Measurements from ENCODE around the gene KY.

Gene KY

GRCh38 chr3:134605556-134605955, 45.3 kb downstream of the KY start:
- no peaks in the 10 kb centered on the region for H4K20me1 ChIP-seq (ENCODE audit: control insufficient read depth, insufficient read depth, low read depth, low read length)
- no peaks in the 10 kb centered on the region for H3K36me3 ChIP-seq (ENCODE audit: control insufficient read depth, low read length)
- H3K27ac ChIP-seq (ENCODE audit: low read depth, low read length): no peak overlapping the region
- no peaks in the 10 kb centered on the region for H3F3A ChIP-seq (ENCODE audit: control insufficient read depth, insufficient read depth)
- H3K4me2 ChIP-seq (ENCODE audit: low read length): no peak overlapping the region
- peaks cover 6% of the 10 kb centered on the region for H3K4me1 ChIP-seq (ENCODE audit: control insufficient read depth, low read length)
- no peaks in the 10 kb centered on the region for H3K79me2 ChIP-seq (ENCODE audit: control insufficient read depth, low read length)
- TF ChIP-seq EZH2phosphoT487 (IDR thresholded peaks at IDR 0.05; ENCODE audit: borderline replicate concordance, low read length): no peak
- TF ChIP-seq CTCF (IDR thresholded peaks at IDR 0.05; ENCODE audit: low read depth, low read length, poor library complexity, severe bottlenecking): no peak
- H3K4me3 ChIP-seq (ENCODE audit: low read length): no peak overlapping the region
- H3K27me3 ChIP-seq (ENCODE audit: control insufficient read depth, low read length): peaks cover under 1% of the 10 kb centered on the region; the same call in 1 of the 2 replicates
- no peaks in the 10 kb centered on the region for H3K9me3 ChIP-seq (ENCODE audit: control insufficient read depth, insufficient read depth, low read length)
- H3K9me2 ChIP-seq (replicated peaks; ENCODE audit: control insufficient read depth, low read length): no peaks in the 10 kb centered on the region

- H3K4me1 ChIP-seq (ENCODE audit: control insufficient read depth, low read length): peaks cover 12% of the 10 kb centered on the region
- peaks cover 4% of the 10 kb centered on the region; the same call in 1 of the 2 replicates for H3K27me3 ChIP-seq (ENCODE audit: control insufficient read depth, low read length)
- TF ChIP-seq CTCF (IDR thresholded peaks at IDR 0.05; ENCODE audit: low read depth, low read length, poor library complexity, severe bottlenecking): no peak
- no peak for TF ChIP-seq EZH2phosphoT487 (IDR thresholded peaks at IDR 0.05; ENCODE audit: borderline replicate concordance, low read length)
- H3K36me3 ChIP-seq (ENCODE audit: control insufficient read depth, low read length): no peaks in the 10 kb centered on the region
- no peak overlapping the region for H3K27ac ChIP-seq (ENCODE audit: low read depth, low read length)
- H4K20me1 ChIP-seq (ENCODE audit: control insufficient read depth, insufficient read depth, low read depth, low read length): no peaks in the 10 kb centered on the region
- H3K4me3 ChIP-seq (ENCODE audit: low read length): no peak overlapping the region
- H3K79me2 ChIP-seq (ENCODE audit: control insufficient read depth, low read length): no peaks in the 10 kb centered on the region
- H3F3A ChIP-seq (ENCODE audit: control insufficient read depth, insufficient read depth): no peaks in the 10 kb centered on the region
- no peaks in the 10 kb centered on the region for H3K9me2 ChIP-seq (replicated peaks; ENCODE audit: control insufficient read depth, low read length)
- no peaks in the 10 kb centered on the region for H3K9me3 ChIP-seq (ENCODE audit: control insufficient read depth, insufficient read depth, low read length)
- H3K4me2 ChIP-seq (ENCODE audit: low read length): no peak overlapping the region
These were observed 46.9 kb downstream of the KY start for GRCh38 chr3:134603956-134604355.

- H3K9me2 ChIP-seq (replicated peaks; ENCODE audit: control insufficient read depth, low read length): no peaks in the 10 kb centered on the region
- no peaks in the 10 kb centered on the region for H3F3A ChIP-seq (ENCODE audit: control insufficient read depth, insufficient read depth)
- peaks cover 12% of the 10 kb centered on the region for H3K4me1 ChIP-seq (ENCODE audit: control insufficient read depth, low read length)
- no peak for TF ChIP-seq EZH2phosphoT487 (IDR thresholded peaks at IDR 0.05; ENCODE audit: borderline replicate concordance, low read length)
- TF ChIP-seq CTCF (IDR thresholded peaks at IDR 0.05; ENCODE audit: low read depth, low read length, poor library complexity, severe bottlenecking): no peak
- no peak overlapping the region for H3K4me2 ChIP-seq (ENCODE audit: low read length)
- no peaks in the 10 kb centered on the region for H3K36me3 ChIP-seq (ENCODE audit: control insufficient read depth, low read length)
- no peaks in the 10 kb centered on the region for H3K9me3 ChIP-seq (ENCODE audit: control insufficient read depth, insufficient read depth, low read length)
- no peaks in the 10 kb centered on the region for H3K79me2 ChIP-seq (ENCODE audit: control insufficient read depth, low read length)
- H3K27me3 ChIP-seq (ENCODE audit: control insufficient read depth, low read length): peaks cover 4% of the 10 kb centered on the region; the same call in 1 of the 2 replicates
- no peaks in the 10 kb centered on the region for H4K20me1 ChIP-seq (ENCODE audit: control insufficient read depth, insufficient read depth, low read depth, low read length)
- H3K27ac ChIP-seq (ENCODE audit: low read depth, low read length): no peak overlapping the region
- no peak overlapping the region for H3K4me3 ChIP-seq (ENCODE audit: low read length)
These were observed 47.3 kb downstream of the KY start for GRCh38 chr3:134603480-134603879.

Data from DOHH2 (cell line).